IPS DF 6.9 (cell line): ENCODE measurements around the gene METTL24.
"Not testable (repeated sequence)": the region's sequence is repeated elsewhere in the genome, so short reads cannot be mapped to it uniquely, and the experiment has no call there.

Source experiments
- DNase-seq: peaks from one replicate; pipeline ENCODE4 v3.0.0-alpha.2; 2013; ENCODE audit warnings: low read depth, low spot score
- H3K27ac ChIP-seq: one replicate; pipeline ENCODE4 v1.5.1; 2013; ENCODE audit warnings: low read length, control low read depth
- H3K27me3 ChIP-seq: 2 replicates; pipeline ENCODE4 v1.6.1; 2013; ENCODE audit warnings: mild to moderate bottlenecking, low read length; ENCODE audit not compliant: control insufficient read depth, insufficient read depth
- H3K36me3 ChIP-seq: 2 replicates; pipeline ENCODE4 v1.6.1; 2013; ENCODE audit warnings: low read length; ENCODE audit not compliant: control insufficient read depth, insufficient read depth
- H3K4me1 ChIP-seq: 2 replicates; pipeline ENCODE4 v1.6.1; 2013; ENCODE audit warnings: low read length; ENCODE audit not compliant: control insufficient read depth, insufficient read depth
- H3K4me3 ChIP-seq: 2 replicates; pipeline ENCODE4 v1.5.1; 2013; ENCODE audit warnings: mild to moderate bottlenecking, low read length
- H3K9me3 ChIP-seq: 2 replicates; pipeline ENCODE4 v1.6.1; 2013; ENCODE audit warnings: low read length, inconsistent platforms; ENCODE audit not compliant: control insufficient read depth, insufficient read depth
- WGBS: extraction: QIAGEN DNeasy Blood & Tissue Kit; methylation state at CpG from one replicate; pipeline ENCODE4 v1.1.7; 2013; ENCODE audit warnings: mixed read lengths, missing lambda C conversion rate; ENCODE audit not compliant: insufficient read length, insufficient coverage; 5-methylcytosine and 5-hydroxymethylcytosine counted together

METTL24 gene

DNA sequence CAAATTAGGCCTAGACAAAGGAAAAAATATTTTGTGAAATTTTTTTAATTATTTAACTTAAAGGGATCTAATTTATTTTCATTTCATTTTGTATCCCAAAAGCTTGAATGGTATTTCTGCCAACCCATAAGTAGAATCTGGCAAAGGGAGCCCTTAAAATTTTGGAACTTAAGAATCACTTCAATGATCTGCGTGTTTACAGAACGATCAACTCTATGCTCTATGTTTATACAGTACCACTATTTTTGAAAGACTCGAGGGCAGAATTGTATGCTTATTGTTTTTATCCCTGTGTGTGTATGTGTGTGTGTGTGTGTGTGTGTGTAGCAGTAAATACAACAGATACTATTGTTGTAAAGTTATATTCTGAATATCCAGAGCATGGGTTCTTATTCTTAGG lies 39.2 kb downstream of the METTL24 start:
- no CpG with 5 or more reads among the region's 3 CpGs for WGBS
- H3K9me3 ChIP-seq = no peaks in the 10 kb centered on the region
- peaks cover 5% of the 10 kb centered on the region for H3K4me1 ChIP-seq
- no peak for DNase-seq
- H3K4me3 ChIP-seq = no peak overlapping the region
- H3K36me3 ChIP-seq = no peaks in the 10 kb centered on the region
- H3K27ac ChIP-seq = no peak overlapping the region
- H3K27me3 ChIP-seq = no peaks in the 10 kb centered on the region

DNA sequence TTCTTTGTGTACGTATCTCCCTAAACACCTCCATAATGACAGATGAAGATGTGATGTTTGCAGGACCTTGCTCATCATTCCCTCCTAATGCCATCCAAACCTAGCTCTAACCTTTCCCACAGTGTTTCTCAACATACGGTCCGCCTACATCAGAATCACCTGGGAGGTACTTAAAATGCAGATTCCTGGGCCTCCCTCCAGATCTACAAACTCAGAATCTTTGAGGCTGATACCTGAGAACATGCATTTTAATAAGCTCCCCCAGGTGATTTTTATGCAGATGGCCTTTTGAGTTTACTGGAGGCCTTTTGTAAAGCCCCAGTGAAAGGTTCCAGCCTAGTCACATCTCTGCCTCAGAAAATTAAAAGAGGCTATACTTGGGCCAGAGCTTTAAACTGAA lies 40.5 kb downstream of the METTL24 start:
- Histone ChIP-seq H3K4me1 (peaks cover 2% of the 10 kb centered on the region; the same call in 1 of the 2 replicates), H3K27ac (no peak overlapping the region), H3K4me3 (no peak overlapping the region), H3K36me3 (no peaks in the 10 kb centered on the region), H3K9me3 (no peaks in the 10 kb centered on the region), H3K27me3 (no peaks in the 10 kb centered on the region)
- DNase-seq = no peak
- no CpG with 5 or more reads among the region's 3 CpGs for WGBS

GRCh38 chr6:110317189-110317588 lies 41.0 kb downstream of the METTL24 start:
- no CpG with 5 or more reads among the region's 1 CpG for WGBS
- no peak for DNase-seq

DNA sequence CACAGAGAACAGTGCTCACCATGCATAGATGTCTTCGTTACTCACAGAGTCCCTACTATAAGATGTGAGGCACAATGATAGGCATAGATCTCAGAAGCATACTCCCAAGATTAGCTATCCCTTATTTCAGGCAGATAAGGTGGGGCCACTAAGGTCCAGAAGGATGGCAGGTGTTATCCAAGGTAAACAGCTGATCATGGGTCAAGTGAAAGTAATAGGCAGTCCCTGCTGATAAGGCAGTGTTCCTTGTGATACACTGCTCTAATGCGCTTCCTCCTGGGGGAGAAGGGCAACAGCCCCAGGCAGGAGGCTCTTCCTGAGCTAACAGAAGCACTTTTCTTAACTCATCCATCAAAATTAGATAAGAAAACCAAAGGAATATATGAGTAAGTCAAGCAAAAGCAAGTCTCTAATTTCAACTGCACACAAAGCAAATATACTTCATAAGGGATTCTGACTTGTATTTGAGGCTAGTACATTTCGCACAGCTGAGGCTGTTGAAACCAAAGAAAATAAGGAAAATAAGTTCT lies 42.2 kb downstream of the METTL24 start:
- H3K27me3 ChIP-seq = no peaks in the 10 kb centered on the region
- H3K27ac ChIP-seq = no peak overlapping the region
- no peaks in the 10 kb centered on the region for H3K9me3 ChIP-seq
- H3K4me3 ChIP-seq = no peak overlapping the region
- no peaks in the 10 kb centered on the region for H3K4me1 ChIP-seq
- WGBS = no CpG with 5 or more reads among the region's 3 CpGs
- no peak for DNase-seq
- H3K36me3 ChIP-seq = no peaks in the 10 kb centered on the region

More at GRCh38 chr6:110317189-110317588, 41.0 kb downstream of the METTL24 start:
- Histone ChIP-seq H3K27me3 (no peaks in the 10 kb centered on the region), H3K4me3 (no peak overlapping the region), H3K27ac (no peak overlapping the region), H3K4me1 (peaks cover 2% of the 10 kb centered on the region; the same call in 1 of the 2 replicates), H3K9me3 (no peaks in the 10 kb centered on the region), H3K36me3 (no peaks in the 10 kb centered on the region)

DNA sequence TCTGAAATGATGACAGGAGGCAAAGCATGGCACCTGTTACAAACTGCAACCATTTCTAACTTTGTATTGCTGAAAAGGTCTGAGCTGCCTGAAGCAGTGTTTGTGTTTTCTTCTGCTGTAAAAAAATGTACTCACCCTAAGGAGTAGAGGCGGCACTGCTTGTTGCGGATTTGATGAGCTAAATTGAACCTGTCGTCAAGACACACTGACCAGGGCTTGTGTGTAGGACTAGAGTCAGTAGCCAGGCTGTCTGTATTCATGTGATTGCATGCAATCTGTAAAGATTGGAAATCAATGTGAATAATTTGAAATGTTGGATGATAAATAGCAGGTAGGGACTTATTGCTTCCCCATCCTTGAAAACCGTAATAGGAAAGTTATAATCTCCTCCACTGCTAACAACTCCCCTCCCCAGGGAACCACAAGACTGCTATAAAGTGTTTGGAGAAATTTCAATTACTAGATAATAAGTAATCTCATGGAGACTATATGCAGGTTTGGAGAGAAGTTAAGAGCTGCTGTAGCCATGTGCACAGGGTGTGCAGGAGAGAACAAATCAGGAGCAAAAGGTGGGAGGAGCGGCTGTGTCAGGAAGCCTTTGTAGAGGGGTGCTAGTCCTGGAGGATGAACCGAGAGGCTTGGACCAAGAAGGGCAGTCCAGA lies 42.8 kb downstream of the METTL24 start:
- Histone ChIP-seq H3K4me1 (no peaks in the 10 kb centered on the region), H3K4me3 (no peak overlapping the region), H3K27ac (no peak overlapping the region), H3K36me3 (no peaks in the 10 kb centered on the region), H3K27me3 (no peaks in the 10 kb centered on the region), H3K9me3 (no peaks in the 10 kb centered on the region)
- no CpG with 5 or more reads among the region's 6 CpGs for WGBS
- DNase-seq = no peak

GRCh38 chr6:110310861-110311446 lies 47.2 kb downstream of the METTL24 start:
- Histone ChIP-seq H3K4me3 (no peak overlapping the region), H3K27ac (no peak overlapping the region), H3K4me1 (no peaks in the 10 kb centered on the region), H3K36me3 (no peaks in the 10 kb centered on the region), H3K9me3 (no peaks in the 10 kb centered on the region), H3K27me3 (no peaks in the 10 kb centered on the region)
- DNase-seq = no peak
- no CpG with 5 or more reads among the region's 3 CpGs for whole genome bisulfite sequencing

- H3K4me3 ChIP-seq, H3K9me3 ChIP-seq, H3K36me3 ChIP-seq, H3K27me3 ChIP-seq, H3K27ac ChIP-seq, H3K4me1 ChIP-seq, DNase-seq: not testable (repeated sequence)
- WGBS = no CpG with 5 or more reads among the region's 4 CpGs
Measured at GRCh38 chr6:110309432-110309831, 48.7 kb downstream of the METTL24 start.

GRCh38 chr6:110307368-110307767 lies 50.8 kb downstream of the METTL24 start:
- no peak overlapping the region for H3K4me3 ChIP-seq
- DNase-seq = no peak
- no peaks in the 10 kb centered on the region for H3K27me3 ChIP-seq
- H3K9me3 ChIP-seq = no peaks in the 10 kb centered on the region
- H3K27ac ChIP-seq = no peak overlapping the region
- no CpG with 5 or more reads among the region's 2 CpGs for WGBS
- no peaks in the 10 kb centered on the region for H3K36me3 ChIP-seq
- H3K4me1 ChIP-seq = no peaks in the 10 kb centered on the region

GRCh38 chr6:110305832-110306231 lies 52.3 kb downstream of the METTL24 start:
- H3K4me1 ChIP-seq, H3K9me3 ChIP-seq, H3K4me3 ChIP-seq, DNase-seq, H3K27me3 ChIP-seq, H3K27ac ChIP-seq, H3K36me3 ChIP-seq: not testable (repeated sequence)
- whole genome bisulfite sequencing = no CpG with 5 or more reads among the region's 2 CpGs

DNA sequence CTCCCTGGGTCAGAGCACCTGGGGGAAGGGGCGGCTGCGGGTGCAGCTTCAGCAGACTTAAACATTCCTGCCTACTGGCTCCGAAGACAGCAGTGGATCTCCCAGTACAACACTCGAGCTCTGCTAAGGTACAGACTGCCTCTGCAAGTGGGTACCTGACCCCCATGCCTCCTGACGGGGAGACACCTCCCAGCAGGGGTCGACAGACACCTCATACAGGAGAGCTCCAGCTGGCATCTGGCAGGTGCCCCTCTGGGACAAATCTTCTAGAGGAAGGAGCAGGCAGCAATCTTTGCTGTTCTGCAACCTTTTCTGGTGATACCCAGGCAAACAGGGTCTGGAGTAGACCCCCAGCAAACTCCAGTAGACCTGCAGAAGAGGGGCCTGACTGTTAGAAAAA lies 54.5 kb downstream of the METTL24 start:
- DNase-seq = not testable (repeated sequence)

DNA sequence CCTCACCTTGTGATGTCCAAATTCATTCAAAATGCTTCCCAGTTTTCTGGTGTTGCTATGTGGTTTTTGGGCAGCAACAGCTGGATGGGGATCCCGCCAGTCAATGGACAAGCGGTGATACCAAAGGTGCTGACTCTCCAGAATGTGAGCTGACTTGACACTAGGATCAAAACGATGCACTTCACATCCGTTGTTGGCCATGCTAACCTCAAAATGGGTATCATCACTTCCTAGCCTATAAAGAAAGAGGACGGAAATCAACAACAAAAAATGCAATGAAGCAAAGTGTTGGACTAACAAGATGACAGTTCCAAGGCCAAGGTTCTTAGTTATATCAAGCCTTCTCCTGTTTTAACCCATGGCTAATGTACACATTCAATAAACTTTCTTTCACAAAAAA lies 59.2 kb downstream of the METTL24 start:
- WGBS = no CpG with 5 or more reads among the region's 5 CpGs
- H3K36me3 ChIP-seq = no peaks in the 10 kb centered on the region
- H3K27ac ChIP-seq = no peak overlapping the region
- no peak overlapping the region for H3K4me3 ChIP-seq
- DNase-seq = no peak
- no peaks in the 10 kb centered on the region for H3K27me3 ChIP-seq
- no peaks in the 10 kb centered on the region for H3K4me1 ChIP-seq
- no peaks in the 10 kb centered on the region for H3K9me3 ChIP-seq

More for the DNA sequence above, 54.5 kb downstream of the METTL24 start:
- not testable (repeated sequence) for H3K36me3 ChIP-seq, H3K27me3 ChIP-seq, H3K4me3 ChIP-seq, H3K4me1 ChIP-seq, H3K9me3 ChIP-seq, H3K27ac ChIP-seq
- WGBS = no CpG with 5 or more reads among the region's 6 CpGs
